HL-60 (cell line): ENCODE data around the gene RAD9A.

ENCODE experiments used
- CTCF ChIP-seq: IDR thresholded peaks from one replicate; pipeline ENCODE4 v1.5.1; 2011; ENCODE audit warnings: low read length, control low read depth, inconsistent platforms; ENCODE audit not compliant: insufficient read depth
- POLR2AphosphoS5 ChIP-seq: IDR thresholded peaks from 2 replicates; pipeline ENCODE4 v1.6.1; 2012; ENCODE audit warnings: low read depth

- TF ChIP-seq CTCF: no peak
- no peak for TF ChIP-seq POLR2AphosphoS5
These were observed 21.9 kb upstream of the RAD9A start for GRCh38 chr11:67369801-67370284.
